H1 (cell line): Measurements from ENCODE around the gene TBCD. TPM values are rescaled to one million over a fixed set of nuclear protein-coding genes. Genes with fewer than 3 reads are reported as not detected.

Source experiments
- CTCF ChIA-PET: fragments of 300-600 bp; sonication (Branson Sonifier 250); formaldehyde crosslinking; loops from one replicate; lab custom pipeline; 2021; ENCODE audit not compliant: partially characterized antibody; lab: Charles Lee
- POLR2A ChIA-PET: fragments of 300-600 bp; sonication (Branson Sonifier 250); formaldehyde crosslinking; loops from one replicate; lab custom pipeline; 2021; ENCODE audit warnings: inconsistent platforms; ENCODE audit not compliant: partially characterized antibody; lab: Charles Lee
- DNase-seq, 2 experiments: peaks; one replicate each; pipeline versions ENCODE4 v3.0.0 to v3.0.0-alpha.2; 2010 to 2022; ENCODE audit warnings: low spot score in 2 of 2, low read depth in 1 of 2, mixed read lengths in 1 of 2
- FAIRE-seq: peaks from 2 replicates; lab custom pipeline; 2011; peaks lifted over from hg19 to GRCh38; lab: Jason Lieb, UNC
- H2AFZ ChIP-seq: 2 replicates; pipeline ENCODE4 v1.8.1; 2012; ENCODE audit warnings: low read length, inconsistent platforms
- H2AK5ac ChIP-seq: 2 replicates; pipeline ENCODE4 v1.6.1; 2013; ENCODE audit warnings: low read depth, low read length
- H2BK120ac ChIP-seq: replicated peaks from 2 replicates; pipeline ENCODE3; 2013; ENCODE audit warnings: low read depth, low read length, inconsistent platforms
- H2BK12ac ChIP-seq: 2 replicates; pipeline ENCODE4 v1.6.1; 2013; ENCODE audit warnings: low read depth, low read length
- H2BK15ac ChIP-seq: 2 replicates; pipeline ENCODE4 v1.6.1; 2013; ENCODE audit warnings: low read length
- H2BK20ac ChIP-seq: 2 replicates; pipeline ENCODE4 v1.6.1; 2013; ENCODE audit warnings: low read length
- H2BK5ac ChIP-seq: 2 replicates; pipeline ENCODE4 v1.6.1; 2013; ENCODE audit warnings: low read depth, low read length
- H3K14ac ChIP-seq: 2 replicates; pipeline ENCODE4 v1.6.1; 2013; ENCODE audit warnings: inconsistent platforms; ENCODE audit not compliant: insufficient read length
- H3K18ac ChIP-seq: 2 replicates; pipeline ENCODE4 v1.6.1; 2013; ENCODE audit warnings: low read length; ENCODE audit errors: extremely low read depth
- H3K23ac ChIP-seq: 2 replicates; pipeline ENCODE4 v1.6.1; 2013; ENCODE audit warnings: inconsistent platforms; ENCODE audit not compliant: insufficient read length
- H3K23me2 ChIP-seq: 2 replicates; pipeline ENCODE4 v1.6.1; 2013; ENCODE audit warnings: low read depth, low read length
- H3K27ac ChIP-seq: 2 replicates; pipeline ENCODE4 v1.6.1; 2011; ENCODE audit warnings: low read depth, low read length, inconsistent platforms
- H3K27me3 ChIP-seq, 4 experiments: replicated peaks in 1 of 4; 1 replicate in 1 of 4; 2 replicates in 3 of 4; pipeline versions ENCODE4 v1.6.1 to v1.8.1; 2011 to 2013; ENCODE audit warnings: low read length in 3 of 4, mild to moderate bottlenecking in 3 of 4, inconsistent platforms in 2 of 4, mixed read lengths in 2 of 4, moderate library complexity in 1 of 4; ENCODE audit not compliant: control insufficient read depth in 3 of 4, insufficient read depth in 3 of 4; ENCODE audit errors: extremely low read depth in 1 of 4
- H3K36me3 ChIP-seq, 4 experiments: 2 replicates each; pipeline versions ENCODE4 v1.6.1 to v1.8.1; 2011 to 2013; ENCODE audit warnings: mild to moderate bottlenecking in 4 of 4, low read length in 3 of 4, moderate library complexity in 2 of 4, control low read depth in 1 of 4, inconsistent platforms in 1 of 4; ENCODE audit not compliant: insufficient read depth in 4 of 4, control insufficient read depth in 2 of 4
- H3K4ac ChIP-seq: replicated peaks from 2 replicates; pipeline ENCODE3; 2013; ENCODE audit warnings: low read length, low read depth, mixed read lengths, inconsistent platforms; ENCODE audit not compliant: insufficient read length
- H3K4me1 ChIP-seq, 4 experiments: replicated peaks in 1 of 4; 1 replicate in 1 of 4; 2 replicates in 3 of 4; pipeline versions ENCODE4 v1.6.1 to v1.8.1; 2011 to 2013; ENCODE audit warnings: low read length in 3 of 4, inconsistent platforms in 2 of 4, mixed read lengths in 1 of 4; ENCODE audit not compliant: insufficient read depth in 4 of 4, control insufficient read depth in 3 of 4
- H3K4me2 ChIP-seq, 2 experiments: 2 replicates each; pipeline versions ENCODE4 v1.6.1 to v1.8.1; 2011 to 2013; ENCODE audit warnings: low read depth in 2 of 2, low read length in 2 of 2, control low read depth in 1 of 2, inconsistent platforms in 1 of 2, mild to moderate bottlenecking in 1 of 2; ENCODE audit not compliant: insufficient read depth in 1 of 2
- H3K4me3 ChIP-seq, 4 experiments: fragments of 200-600, 300-600 bp in 1 of 4; sonication (generic), shearing (Covaris generic), sonication (Bioruptor Twin) in 1 of 4; 2 replicates each; pipeline versions ENCODE4 v1.5.1 to v1.8.1; 2011 to 2016; ENCODE audit warnings: low read length in 4 of 4, low read depth in 3 of 4, control low read depth in 2 of 4, inconsistent platforms in 2 of 4, mild to moderate bottlenecking in 2 of 4, mixed read lengths in 1 of 4, moderate library complexity in 1 of 4; ENCODE audit not compliant: insufficient read depth in 2 of 4; ENCODE audit errors: extremely low read depth in 1 of 4
- H3K56ac ChIP-seq: replicated peaks from 2 replicates; pipeline ENCODE3; 2013; ENCODE audit warnings: low read depth, mild to moderate bottlenecking, mixed read lengths, low read length, inconsistent platforms; ENCODE audit not compliant: insufficient read length
- H3K79me1 ChIP-seq: 2 replicates; pipeline ENCODE4 v1.6.1; 2013; ENCODE audit warnings: low read depth, low read length, control low read depth
- H3K79me2 ChIP-seq, 2 experiments: 2 replicates each; pipeline versions ENCODE4 v1.6.1 to v1.8.1; 2012 to 2013; ENCODE audit warnings: low read length in 2 of 2, mild to moderate bottlenecking in 2 of 2, inconsistent platforms in 1 of 2; ENCODE audit not compliant: insufficient read depth in 2 of 2, control insufficient read depth in 1 of 2
- H3K9ac ChIP-seq, 4 experiments: replicated peaks in 1 of 4; 1 replicate in 1 of 4; 2 replicates in 3 of 4; pipeline versions ENCODE4 v1.6.1 to v1.8.1; 2011 to 2013; ENCODE audit warnings: low read depth in 3 of 4, low read length in 3 of 4, control low read depth in 2 of 4, mild to moderate bottlenecking in 2 of 4, moderate library complexity in 2 of 4, inconsistent platforms in 1 of 4; ENCODE audit errors: extremely low read depth in 1 of 4
- H3K9me3 ChIP-seq, 2 experiments: 2 replicates each; pipeline versions ENCODE4 v1.6.1 to v1.8.1; 2012 to 2013; ENCODE audit warnings: mild to moderate bottlenecking in 2 of 2, moderate library complexity in 2 of 2, control low read depth in 1 of 2, inconsistent platforms in 1 of 2, low read depth in 1 of 2, low read length in 1 of 2, mixed read lengths in 1 of 2; ENCODE audit not compliant: insufficient read depth in 2 of 2
- H4K20me1 ChIP-seq, 2 experiments: replicated peaks in 1 of 2; 2 replicates each; pipeline versions ENCODE3 to v1.8.1; 2011 to 2013; ENCODE audit warnings: inconsistent platforms in 2 of 2, low read length in 2 of 2, mild to moderate bottlenecking in 1 of 2; ENCODE audit not compliant: insufficient read depth in 2 of 2, control insufficient read depth in 1 of 2
- H4K5ac ChIP-seq: 2 replicates; pipeline ENCODE4 v1.6.1; 2013; ENCODE audit warnings: low read length, low read depth, mixed read lengths, inconsistent platforms; ENCODE audit not compliant: insufficient read length
- H4K8ac ChIP-seq: 2 replicates; pipeline ENCODE4 v1.8.0; 2013; ENCODE audit warnings: mild to moderate bottlenecking, moderate library complexity, low read length, inconsistent platforms; ENCODE audit not compliant: insufficient read depth; ENCODE audit errors: extremely low read depth
- H4K91ac ChIP-seq: replicated peaks from 2 replicates; pipeline ENCODE3; 2013; ENCODE audit warnings: low read length, mixed read lengths, inconsistent platforms; ENCODE audit not compliant: insufficient read length
- ASH2L ChIP-seq: fragments of 200-600, 300-600 bp; sonication (generic); IDR thresholded peaks from one replicate; pipeline ENCODE4 v1.7.1; 2017; ENCODE audit warnings: low read length
- BCL11A ChIP-seq, 2 experiments: IDR thresholded peaks; one replicate each; pipeline ENCODE4 v1.6.1; 2011; ENCODE audit warnings: low read depth in 2 of 2, low read length in 2 of 2, mild to moderate bottlenecking in 2 of 2
- JUN ChIP-seq: IDR thresholded peaks from 2 replicates; pipeline ENCODE4 v1.6.1; 2011; ENCODE audit warnings: low read depth, mild to moderate bottlenecking, improper control_type of control experiment, low read length
- RNF2 ChIP-seq: fragments of 200-900, 300-1000 bp; sonication (generic); IDR thresholded peaks from 2 replicates; pipeline ENCODE4 v1.7.1; 2016; ENCODE audit warnings: borderline replicate concordance, low read depth, mild to moderate bottlenecking, antibody characterized with exemption, low read length; ENCODE audit not compliant: poor library complexity, severe bottlenecking; ENCODE audit errors: missing control alignments
- SRF ChIP-seq: IDR thresholded peaks from 2 replicates; pipeline ENCODE4 v1.6.1; 2011; ENCODE audit warnings: mild to moderate bottlenecking, low read depth, low read length, moderate library complexity
- SUZ12 ChIP-seq: fragments of 200-600 bp; sonication (generic); IDR thresholded peaks from 2 replicates; pipeline ENCODE4 v1.6.1; 2012; ENCODE audit warnings: mild to moderate bottlenecking, inconsistent platforms, low read length, moderate library complexity, mixed read lengths
- YY1 ChIP-seq: IDR thresholded peaks from 2 replicates; pipeline ENCODE4 v1.6.1; 2011; ENCODE audit warnings: low read depth, mild to moderate bottlenecking, low read length
- WGBS, 2 experiments: shearing (Covaris generic) in 1 of 2; methylation state at CpG; one replicate each; pipeline versions ENCODE4 v1.1.6 to v1.1.7; 2013 to 2015; ENCODE audit warnings: low lambda C conversion rate in 2 of 2, mixed read lengths in 2 of 2, inconsistent platforms in 1 of 2, low coverage in 1 of 2, missing lambda C conversion rate in 1 of 2; ENCODE audit not compliant: insufficient replicate concordance in 2 of 2, insufficient coverage in 1 of 2, insufficient read length in 1 of 2; ENCODE audit errors: extremely low coverage in 1 of 2, missing lambda C conversion rate in 1 of 2; 5-methylcytosine and 5-hydroxymethylcytosine counted together
- polyA plus RNA-seq, 7 experiments: library from polyadenylated mRNA; depleted of rRNA in 3 of 7; stranded (reverse) in 5 of 7; unstranded in 2 of 7; fragments of >200 nt in 5 of 7; fragments of 200-250 nt in 2 of 7; gene quantifications; 1 replicate in 5 of 7; 2 replicates in 1 of 7; 4 replicates in 1 of 7; pipeline versions ENCODE4 v1.2.1 to v1.2.3, GENCODE V29; 2011 to 2013; ENCODE audit warnings: missing spikeins in 2 of 7, mixed read lengths in 2 of 7
- total RNA-seq: library from RNA; stranded (reverse); fragmentation: NEBNext Ultra II Directional; extraction: Animal tissue kit (Norgen Biotek cat#: 25700); gene quantifications from 2 replicates; pipeline ENCODE4 v1.2.1, GENCODE V29; 2021
- TF ChIP-seq, protein P1 (sequence below): IDR thresholded peaks from 2 replicates; pipeline ENCODE4 v1.6.1; 2011; ENCODE audit warnings: low read depth, mild to moderate bottlenecking, low read length; ENCODE audit not compliant: insufficient read depth

Gene TBCD
- total and polyA plus RNA-seq, 2 of the 8 experiments (the other 6 are each of a cell fraction or from before 2014, with no cell fraction given), result 118 to 162 TPM

DNA sequence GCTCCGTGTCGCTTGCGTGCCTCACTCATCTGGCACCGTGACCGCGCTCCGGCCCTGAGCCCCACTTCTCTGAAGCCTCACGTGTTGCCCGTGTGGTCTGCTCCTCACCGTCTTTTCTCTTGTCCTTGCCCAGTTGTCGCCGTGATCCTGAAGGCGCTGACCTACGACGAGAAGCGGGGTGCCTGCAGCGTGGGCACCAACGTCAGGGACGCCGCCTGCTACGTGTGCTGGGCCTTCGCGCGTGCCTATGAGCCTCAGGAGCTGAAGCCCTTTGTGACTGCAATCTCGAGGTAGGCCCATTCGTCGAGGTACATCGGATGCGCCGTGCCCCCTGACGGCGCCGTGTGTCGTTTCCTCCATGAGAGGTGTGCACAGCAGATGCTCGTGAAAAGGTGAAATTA lies 118.2 kb downstream of the TBCD start:
- CTCF ChIA-PET, result interaction anchor here (1.2 to 2.6 kb wide), 4 partner anchors 10 to 40 kb away, joined by 5 to 12 read pairs (median 6); no protein-coding TSS in a partner anchor
- FAIRE-seq, result no peak
- no peaks in the 10 kb centered on the region for H3K9me3 ChIP-seq
- TF ChIP-seq BCL11A (IDR thresholded peaks at IDR 0.05; ENCODE audit: low read depth in 2 of 2, low read length in 2 of 2) (no peak), JUN (no peak), YY1 (no peak), SUZ12 (no peak), ASH2L (no peak), SRF (no peak), RNF2 (no peak)
- TF ChIP-seq, protein P1, sequence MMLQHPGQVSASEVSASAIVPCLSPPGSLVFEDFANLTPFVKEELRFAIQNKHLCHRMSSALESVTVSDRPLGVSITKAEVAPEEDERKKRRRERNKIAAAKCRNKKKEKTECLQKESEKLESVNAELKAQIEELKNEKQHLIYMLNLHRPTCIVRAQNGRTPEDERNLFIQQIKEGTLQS, result no peak

More for the DNA sequence above, 118.2 kb downstream of the TBCD start:
- Histone ChIP-seq H3K79me1 (peaks cover 11% of the 10 kb centered on the region), H3K56ac (no peak overlapping the region), H4K91ac (no peak overlapping the region), H3K36me3 (peaks cover 3 to 14% (median 13%) of the 10 kb centered on the region in 4 experiments; a peak in 5 of 8 replicates), H3K14ac (no peak overlapping the region), H2BK5ac (no peak overlapping the region; the same call in 1 of the 2 replicates), H2BK120ac (no peak overlapping the region), H2BK15ac (no peak overlapping the region), H2BK20ac (no peak overlapping the region), H3K23me2 (no peaks in the 10 kb centered on the region), H3K23ac (no peak overlapping the region), H4K8ac (no peak overlapping the region), H3K4me3 (no peak overlapping the region), H2AK5ac (no peak overlapping the region), H2BK12ac (no peak overlapping the region), H3K4ac (no peak overlapping the region), H4K5ac (no peak overlapping the region), H3K4me2 (no peak overlapping the region), H4K20me1 (peaks cover 7 to 18% of the 10 kb centered on the region in 2 experiments), H3K18ac (no peak overlapping the region), H2AFZ (no peak overlapping the region), H3K27me3 (no peaks in the 10 kb centered on the region), H3K27ac (no peak overlapping the region), H3K4me1 (peaks cover 0 to 1% (median under 1%) of the 10 kb centered on the region in 4 experiments; a peak in 4 of 7 replicates), H3K9ac (no peak overlapping the region), H3K79me2 (peaks cover 0 to 6% of the 10 kb centered on the region in 2 experiments; a peak in 1 of 4 replicates)
- DNase-seq, result no peak
- POLR2A ChIA-PET, result interaction anchor here (0.5 kb wide), 1 partner anchor 94 kb away, joined by 4 read pairs; no protein-coding TSS in a partner anchor
- 96% methylated on average over 35 of the region's 35 CpGs; no CpG with 5 or more reads in 1 of the 2 experiments for WGBS, 2 experiments
